Peyer's patch (tissue), 4 donors: ENCODE results near the gene PAN3. TPM values are rescaled to one million over a fixed set of nuclear protein-coding genes. Genes with fewer than 3 reads are reported as not detected.

Source experiments
- DNase-seq, 3 donors: peaks; one replicate each; pipeline ENCODE4 v3.0.0-alpha.2; 2017 to 2019
- H3K27ac ChIP-seq, 4 donors: fragments of 200-600 bp; sonication (generic); one replicate each; pipeline ENCODE4 v1.5.1; 2016 to 2019
- H3K27me3 ChIP-seq, 2 donors: fragments of 200-600 bp; sonication (generic); one replicate each; pipeline ENCODE4 v1.5.1; 2019
- H3K36me3 ChIP-seq, 3 donors: fragments of 200-600 bp; sonication (generic); one replicate each; pipeline ENCODE4 v1.5.1; 2016 to 2019
- H3K4me1 ChIP-seq, 4 donors: fragments of 200-600 bp; sonication (generic); one replicate each; pipeline ENCODE4 v1.5.1; 2016 to 2019
- H3K4me3 ChIP-seq, 4 donors: fragments of 200-600 bp; sonication (generic); 1 replicate in 3 of 4; 2 replicates in 1 of 4; pipeline ENCODE4 v1.5.1; 2016 to 2019; ENCODE audit warnings: mild to moderate bottlenecking in 1 of 4
- H3K9me3 ChIP-seq, 4 donors: fragments of 200-600 bp; sonication (generic); one replicate each; pipeline ENCODE4 v1.5.1; 2016 to 2019; ENCODE audit warnings: mild to moderate bottlenecking in 1 of 4
- POLR2A ChIP-seq, 2 donors: fragments of 450-650 bp; IDR thresholded peaks; one replicate each; pipeline ENCODE4 v1.5.1; 2017; ENCODE audit warnings: antibody characterized with exemption in 2 of 2, mild to moderate bottlenecking in 2 of 2, moderate library complexity in 2 of 2
- total RNA-seq, 4 donors: library from RNA; depleted of rRNA; stranded (reverse); fragments of >200 nt; gene quantifications; one replicate each; pipeline ENCODE4 v1.1.0, GENCODE V29; 2016
- TF ChIP-seq, protein P1 (sequence below), 6 experiments: fragments of 450-650 bp in 4 of 6; fragments of 200-600 bp in 2 of 6; sonication (generic) in 1 of 6; IDR thresholded peaks; one replicate each; pipeline ENCODE4 v1.5.1; 2017 to 2019; ENCODE audit warnings: antibody characterized with exemption in 6 of 6, mild to moderate bottlenecking in 3 of 6, moderate library complexity in 1 of 6

PAN3 gene
- total RNA-seq, 4 donors from 2014 or later: 30.6 to 67.7 (median 48.5) TPM

DNA sequence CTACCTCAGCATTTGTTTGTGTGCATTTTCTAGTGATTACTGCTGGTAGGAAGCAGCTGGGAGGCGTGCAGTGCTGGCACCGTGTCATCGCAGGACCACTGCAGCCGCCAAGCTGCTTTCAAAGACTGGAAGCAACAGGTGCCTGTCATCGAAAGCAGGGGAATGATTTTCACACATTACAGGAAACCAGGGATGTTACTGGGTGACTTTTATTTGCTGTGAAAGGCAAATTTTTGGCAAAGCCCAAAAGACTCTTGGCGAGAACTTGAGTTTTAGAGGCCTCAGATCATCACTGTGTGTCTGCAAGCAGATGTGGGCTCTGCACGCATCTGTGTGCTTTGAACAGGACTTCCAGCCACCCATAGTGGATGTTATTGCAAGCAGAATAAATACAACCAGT is 180.2 kb downstream of the PAN3 start:
- Histone ChIP-seq H3K27me3 (no peaks in the 10 kb centered on the region), H3K9me3 (no peaks in the 10 kb centered on the region), H3K27ac (no peak overlapping the region), H3K4me1 (no peaks in the 10 kb centered on the region), H3K4me3 (no peak overlapping the region), H3K36me3 (no peaks in the 10 kb centered on the region)
- TF ChIP-seq POLR2A (IDR thresholded peaks at IDR 0.05): no peak
- TF ChIP-seq, protein P1, sequence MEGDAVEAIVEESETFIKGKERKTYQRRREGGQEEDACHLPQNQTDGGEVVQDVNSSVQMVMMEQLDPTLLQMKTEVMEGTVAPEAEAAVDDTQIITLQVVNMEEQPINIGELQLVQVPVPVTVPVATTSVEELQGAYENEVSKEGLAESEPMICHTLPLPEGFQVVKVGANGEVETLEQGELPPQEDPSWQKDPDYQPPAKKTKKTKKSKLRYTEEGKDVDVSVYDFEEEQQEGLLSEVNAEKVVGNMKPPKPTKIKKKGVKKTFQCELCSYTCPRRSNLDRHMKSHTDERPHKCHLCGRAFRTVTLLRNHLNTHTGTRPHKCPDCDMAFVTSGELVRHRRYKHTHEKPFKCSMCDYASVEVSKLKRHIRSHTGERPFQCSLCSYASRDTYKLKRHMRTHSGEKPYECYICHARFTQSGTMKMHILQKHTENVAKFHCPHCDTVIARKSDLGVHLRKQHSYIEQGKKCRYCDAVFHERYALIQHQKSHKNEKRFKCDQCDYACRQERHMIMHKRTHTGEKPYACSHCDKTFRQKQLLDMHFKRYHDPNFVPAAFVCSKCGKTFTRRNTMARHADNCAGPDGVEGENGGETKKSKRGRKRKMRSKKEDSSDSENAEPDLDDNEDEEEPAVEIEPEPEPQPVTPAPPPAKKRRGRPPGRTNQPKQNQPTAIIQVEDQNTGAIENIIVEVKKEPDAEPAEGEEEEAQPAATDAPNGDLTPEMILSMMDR (IDR thresholded peaks at IDR 0.05): no peak
- DNase-seq: no peak

DNA sequence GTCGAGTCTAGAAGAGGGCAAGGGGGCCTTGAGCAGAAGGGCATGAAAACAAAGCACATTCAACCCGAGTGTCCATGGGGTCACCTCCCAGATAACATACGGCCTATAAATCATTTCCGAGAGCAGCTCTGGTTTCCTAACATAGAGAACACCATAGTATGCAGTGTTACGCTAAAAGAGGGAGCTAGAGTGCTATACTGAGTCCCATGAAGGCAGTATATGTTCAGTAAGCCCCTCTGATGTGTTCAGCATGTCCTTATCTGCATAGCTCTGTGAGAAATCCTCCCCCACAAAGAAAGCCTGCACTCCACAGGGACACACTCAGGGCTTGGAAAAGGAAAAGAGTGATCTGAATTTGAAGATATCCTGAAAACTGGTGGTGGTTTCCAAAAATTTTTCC is 181.2 kb downstream of the PAN3 start:
- no peaks in the 10 kb centered on the region for H3K36me3 ChIP-seq
- H3K4me3 ChIP-seq: no peak overlapping the region
- no peak overlapping the region for H3K27ac ChIP-seq
- TF ChIP-seq POLR2A (IDR thresholded peaks at IDR 0.05): no peak
- TF ChIP-seq, protein P1 (IDR thresholded peaks at IDR 0.05): no peak
- H3K4me1 ChIP-seq: no peaks in the 10 kb centered on the region
- H3K27me3 ChIP-seq: no peaks in the 10 kb centered on the region
- no peak for DNase-seq
- no peaks in the 10 kb centered on the region for H3K9me3 ChIP-seq

DNA sequence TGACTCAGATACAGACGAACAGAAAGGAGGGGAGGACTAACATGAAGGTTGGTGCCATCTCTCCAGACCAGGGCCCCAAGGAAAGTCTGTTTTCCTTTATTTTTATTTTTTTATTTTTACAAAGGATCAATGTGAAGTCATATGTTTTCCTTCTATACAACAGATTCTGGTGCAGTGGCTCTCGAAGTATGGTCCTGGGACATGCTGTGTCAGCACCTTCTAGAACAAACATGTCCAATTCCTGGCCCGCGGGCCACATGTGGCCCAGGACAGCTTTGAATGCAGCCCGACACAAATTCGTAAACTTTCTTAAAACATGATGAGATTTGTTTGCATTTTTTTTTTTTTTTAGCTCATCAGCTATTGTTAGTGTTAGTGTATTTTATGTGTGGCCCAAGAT is 181.9 kb downstream of the PAN3 start:
- Histone ChIP-seq H3K4me3 (no peak overlapping the region), H3K27ac (no peak overlapping the region), H3K9me3 (no peaks in the 10 kb centered on the region), H3K4me1 (no peaks in the 10 kb centered on the region), H3K36me3 (no peaks in the 10 kb centered on the region), H3K27me3 (no peaks in the 10 kb centered on the region)
- no peak for TF ChIP-seq POLR2A (IDR thresholded peaks at IDR 0.05)
- TF ChIP-seq, protein P1 (IDR thresholded peaks at IDR 0.05): no peak
- DNase-seq: no peak

DNA sequence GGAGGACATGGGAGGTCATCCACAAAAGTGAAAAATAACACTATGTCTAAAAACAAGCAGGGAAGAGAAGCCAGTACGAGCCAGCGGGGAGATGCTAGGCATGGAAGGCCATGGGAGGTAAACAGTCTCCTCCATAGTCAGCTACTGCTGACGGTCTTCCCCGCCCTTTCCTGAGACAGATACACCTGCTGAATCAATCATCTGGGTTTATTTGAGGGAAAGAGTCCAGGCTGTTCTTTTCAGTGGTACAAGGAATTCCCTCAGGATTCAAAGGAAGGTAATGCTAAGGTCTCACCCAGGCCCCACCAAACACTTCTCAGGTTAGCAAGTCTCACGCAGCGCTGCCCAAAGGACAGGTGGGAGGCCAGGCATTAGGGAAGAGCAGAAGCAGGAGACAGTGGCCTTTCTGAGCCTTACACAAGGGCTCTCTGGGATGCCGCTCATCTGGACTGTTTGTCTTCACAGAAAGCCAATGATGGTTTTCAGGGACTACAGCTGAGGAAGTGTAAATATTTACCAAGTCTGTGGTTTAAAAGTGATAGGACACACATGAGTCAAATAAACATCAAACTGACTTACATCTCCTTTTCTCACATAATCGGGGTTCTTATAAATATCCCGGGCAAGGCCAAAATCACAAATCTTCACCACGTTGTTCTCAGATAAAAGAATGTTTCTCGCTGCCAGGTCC is 182.7 kb downstream of the PAN3 start:
- H3K4me3 ChIP-seq: no peak overlapping the region
- TF ChIP-seq, protein P1 (IDR thresholded peaks at IDR 0.05): no peak
- no peak for TF ChIP-seq POLR2A (IDR thresholded peaks at IDR 0.05)

DNA sequence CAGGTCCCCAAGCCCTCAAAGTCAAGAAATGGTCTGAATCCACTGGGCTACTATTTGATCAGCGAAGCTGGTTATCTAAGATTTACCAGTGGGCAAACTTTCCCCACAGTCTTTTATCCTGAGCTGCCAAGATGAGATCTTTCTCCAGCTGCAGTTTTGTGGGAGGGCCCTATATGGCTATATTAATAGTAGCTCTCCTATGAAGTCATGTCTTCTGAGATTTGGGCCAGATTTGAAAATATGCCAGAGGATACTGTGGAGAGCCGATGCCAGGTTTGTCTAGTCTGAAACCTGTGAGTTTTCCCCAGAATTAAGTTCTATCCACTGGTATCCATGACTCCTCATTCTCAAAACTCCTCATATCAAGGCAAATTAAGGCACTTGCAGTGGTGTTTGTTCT is 183.4 kb downstream of the PAN3 start:
- Histone ChIP-seq H3K27ac (no peak overlapping the region), H3K4me3 (no peak overlapping the region), H3K9me3 (no peaks in the 10 kb centered on the region), H3K36me3 (no peaks in the 10 kb centered on the region), H3K27me3 (no peaks in the 10 kb centered on the region), H3K4me1 (no peaks in the 10 kb centered on the region)
- no peak for DNase-seq
- TF ChIP-seq, protein P1 (IDR thresholded peaks at IDR 0.05): no peak
- no peak for TF ChIP-seq POLR2A (IDR thresholded peaks at IDR 0.05)

More for the DNA sequence above, 182.7 kb downstream of the PAN3 start:
- H3K9me3 ChIP-seq: no peaks in the 10 kb centered on the region
- DNase-seq: no peak
- no peaks in the 10 kb centered on the region for H3K27me3 ChIP-seq
- no peaks in the 10 kb centered on the region for H3K36me3 ChIP-seq
- H3K4me1 ChIP-seq: no peaks in the 10 kb centered on the region
- H3K27ac ChIP-seq: no peak overlapping the region
